ENCODE results near the gene LIPK.
"Not testable (repeated sequence)": the region's sequence is repeated elsewhere in the genome, so short reads cannot be mapped to it uniquely, and the experiment has no call there.

LIPK gene, protein sequence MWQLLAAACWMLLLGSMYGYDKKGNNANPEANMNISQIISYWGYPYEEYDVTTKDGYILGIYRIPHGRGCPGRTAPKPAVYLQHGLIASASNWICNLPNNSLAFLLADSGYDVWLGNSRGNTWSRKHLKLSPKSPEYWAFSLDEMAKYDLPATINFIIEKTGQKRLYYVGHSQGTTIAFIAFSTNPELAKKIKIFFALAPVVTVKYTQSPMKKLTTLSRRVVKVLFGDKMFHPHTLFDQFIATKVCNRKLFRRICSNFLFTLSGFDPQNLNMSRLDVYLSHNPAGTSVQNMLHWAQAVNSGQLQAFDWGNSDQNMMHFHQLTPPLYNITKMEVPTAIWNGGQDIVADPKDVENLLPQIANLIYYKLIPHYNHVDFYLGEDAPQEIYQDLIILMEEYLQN

DNA sequence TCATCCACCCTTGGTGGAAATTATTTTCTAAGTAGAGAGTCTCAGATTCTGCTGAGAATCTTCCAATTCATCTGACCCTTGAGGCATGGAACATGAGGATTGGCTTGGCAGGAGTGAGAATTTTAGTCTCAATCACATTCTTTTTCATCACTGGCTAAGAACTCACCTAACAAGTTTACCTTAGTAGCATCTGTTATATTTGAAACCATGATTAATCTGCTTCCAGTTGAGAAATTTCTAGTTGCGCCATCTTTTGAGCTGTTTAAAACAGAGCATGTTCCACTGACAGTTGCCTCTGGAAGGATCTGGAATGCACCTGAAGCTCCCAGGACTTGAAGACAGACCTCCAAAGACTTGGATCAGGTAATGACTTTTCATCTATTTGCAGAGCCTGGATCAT, at the start of gene LIPK:
Gene LIPK, plus strand, starts transcription at position 292 of the 400 bp plus-strand sequence. CDS start 18,295 bp downstream, outside the sequence.
- TF ChIP-seq, protein P1, sequence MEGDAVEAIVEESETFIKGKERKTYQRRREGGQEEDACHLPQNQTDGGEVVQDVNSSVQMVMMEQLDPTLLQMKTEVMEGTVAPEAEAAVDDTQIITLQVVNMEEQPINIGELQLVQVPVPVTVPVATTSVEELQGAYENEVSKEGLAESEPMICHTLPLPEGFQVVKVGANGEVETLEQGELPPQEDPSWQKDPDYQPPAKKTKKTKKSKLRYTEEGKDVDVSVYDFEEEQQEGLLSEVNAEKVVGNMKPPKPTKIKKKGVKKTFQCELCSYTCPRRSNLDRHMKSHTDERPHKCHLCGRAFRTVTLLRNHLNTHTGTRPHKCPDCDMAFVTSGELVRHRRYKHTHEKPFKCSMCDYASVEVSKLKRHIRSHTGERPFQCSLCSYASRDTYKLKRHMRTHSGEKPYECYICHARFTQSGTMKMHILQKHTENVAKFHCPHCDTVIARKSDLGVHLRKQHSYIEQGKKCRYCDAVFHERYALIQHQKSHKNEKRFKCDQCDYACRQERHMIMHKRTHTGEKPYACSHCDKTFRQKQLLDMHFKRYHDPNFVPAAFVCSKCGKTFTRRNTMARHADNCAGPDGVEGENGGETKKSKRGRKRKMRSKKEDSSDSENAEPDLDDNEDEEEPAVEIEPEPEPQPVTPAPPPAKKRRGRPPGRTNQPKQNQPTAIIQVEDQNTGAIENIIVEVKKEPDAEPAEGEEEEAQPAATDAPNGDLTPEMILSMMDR (IDR thresholded peaks at IDR 0.05; ENCODE audit: insufficient read depth, low read depth, low read length, missing control alignments): no peak
- no peak for DNase-seq (ENCODE audit: low read depth)
- H3K4me3 ChIP-seq (ENCODE audit: low read depth, low read length): no peak within 1 kb of the TSS

DNA sequence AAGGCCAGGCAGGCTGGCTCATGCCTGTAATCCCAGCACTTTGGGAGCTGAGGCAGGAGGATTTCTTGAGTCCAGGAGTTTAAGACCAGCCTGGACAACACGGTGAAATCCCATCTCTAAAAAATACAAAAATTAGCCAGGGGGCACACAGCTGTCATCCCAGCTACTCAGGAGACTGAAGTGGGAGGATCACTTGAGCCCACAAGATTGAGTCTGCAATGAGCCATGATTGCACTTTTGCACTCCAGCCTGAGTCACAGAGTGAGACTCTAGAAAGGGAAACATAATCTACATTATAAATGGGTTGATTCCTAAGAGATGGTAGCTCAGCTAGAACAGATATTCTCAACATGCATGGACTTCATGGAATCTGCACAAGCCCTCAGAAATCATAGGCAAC, 48.1 kb upstream of the LIPK start:
- DNase-seq (ENCODE audit: low read depth): no peak
- H3K4me3 ChIP-seq (ENCODE audit: low read depth, low read length): no peak overlapping the region
- TF ChIP-seq, protein P1 (IDR thresholded peaks at IDR 0.05; ENCODE audit: insufficient read depth, low read depth, low read length, missing control alignments): no peak

DNA sequence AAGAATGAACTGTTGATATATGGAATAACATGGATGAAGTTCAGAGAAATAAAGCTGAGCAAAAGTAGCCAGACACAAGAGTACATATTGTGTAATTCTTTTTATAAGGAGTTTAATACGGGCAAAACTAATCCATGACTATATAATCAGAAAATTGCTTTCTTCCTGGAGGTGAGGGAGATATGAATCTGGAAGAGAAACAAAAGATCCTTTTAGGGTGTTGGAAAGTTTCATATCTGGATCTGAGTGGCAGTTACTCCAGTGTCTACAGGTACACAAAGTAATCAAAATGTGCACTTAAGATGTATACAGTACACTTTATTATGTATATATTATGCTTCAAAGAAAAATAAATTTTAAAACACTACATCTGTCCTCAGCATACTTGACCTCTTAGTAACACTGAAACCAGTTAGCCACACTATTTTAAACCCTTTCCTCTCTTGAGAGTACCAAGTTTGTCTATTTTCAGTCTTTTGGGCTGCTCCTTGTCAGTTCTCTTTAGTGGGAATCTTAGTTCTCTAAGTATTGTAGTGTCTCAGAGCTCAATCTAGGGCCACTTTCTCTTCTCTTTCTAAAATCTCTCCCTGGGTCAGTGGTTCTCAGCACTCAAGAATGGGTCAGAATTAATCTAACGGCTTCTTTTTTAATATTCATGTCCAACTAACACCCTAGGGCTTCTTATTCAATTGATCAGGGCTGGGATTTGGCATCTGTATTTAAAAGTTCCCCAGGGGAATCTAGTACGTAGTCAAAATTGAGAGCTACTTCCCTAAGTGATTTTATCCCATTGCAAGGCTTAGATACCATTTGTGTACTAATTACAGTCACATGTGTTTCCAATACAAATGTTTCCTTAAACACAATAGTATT, 46.1 kb upstream of the LIPK start:
- TF ChIP-seq, protein P1 (IDR thresholded peaks at IDR 0.05; ENCODE audit: insufficient read depth, low read depth, low read length, missing control alignments): no peak
- H3K4me3 ChIP-seq (ENCODE audit: low read depth, low read length): no peak overlapping the region
- DNase-seq (ENCODE audit: low read depth): no peak

DNA sequence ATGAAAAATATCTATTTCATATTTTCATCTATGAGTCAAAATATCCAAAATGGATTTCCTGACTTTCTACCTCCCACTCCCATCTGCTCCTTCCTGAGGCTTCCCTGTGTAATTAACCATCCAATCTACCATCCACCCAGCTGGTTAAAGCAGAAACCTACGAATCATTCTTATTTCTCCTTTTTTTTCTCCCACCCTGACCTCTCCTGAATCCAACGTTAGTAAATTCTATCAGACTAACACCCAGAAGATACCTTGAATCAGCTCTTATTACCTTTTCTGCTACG, 45.5 kb upstream of the LIPK start:
- no peak for DNase-seq (ENCODE audit: low read depth)
- TF ChIP-seq, protein P1 (IDR thresholded peaks at IDR 0.05; ENCODE audit: insufficient read depth, low read depth, low read length, missing control alignments): no peak
- no peak overlapping the region for H3K4me3 ChIP-seq (ENCODE audit: low read depth, low read length)

DNA sequence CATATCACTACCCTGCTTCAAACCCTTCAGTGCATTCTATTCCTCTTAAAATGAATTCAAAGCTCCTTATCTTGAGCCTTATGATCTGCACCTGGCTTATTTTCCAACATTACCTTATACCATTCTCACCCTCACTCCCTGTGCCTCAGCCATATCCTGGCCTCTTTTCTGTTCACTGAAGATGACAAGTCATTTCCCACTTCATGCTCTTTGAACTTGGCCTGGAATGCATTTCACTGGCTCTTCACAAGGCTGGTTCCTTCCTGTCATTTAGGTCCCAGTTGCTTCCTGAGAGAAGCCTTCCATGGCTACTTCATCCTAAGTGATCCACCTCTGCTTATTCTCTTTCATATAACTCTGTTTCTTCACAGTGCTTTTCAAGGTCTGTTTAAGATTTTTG, 45.0 kb upstream of the LIPK start:
- no peak for DNase-seq (ENCODE audit: low read depth)
- no peak overlapping the region for H3K4me3 ChIP-seq (ENCODE audit: low read depth, low read length)
- TF ChIP-seq, protein P1 (IDR thresholded peaks at IDR 0.05; ENCODE audit: insufficient read depth, low read depth, low read length, missing control alignments): no peak

DNA sequence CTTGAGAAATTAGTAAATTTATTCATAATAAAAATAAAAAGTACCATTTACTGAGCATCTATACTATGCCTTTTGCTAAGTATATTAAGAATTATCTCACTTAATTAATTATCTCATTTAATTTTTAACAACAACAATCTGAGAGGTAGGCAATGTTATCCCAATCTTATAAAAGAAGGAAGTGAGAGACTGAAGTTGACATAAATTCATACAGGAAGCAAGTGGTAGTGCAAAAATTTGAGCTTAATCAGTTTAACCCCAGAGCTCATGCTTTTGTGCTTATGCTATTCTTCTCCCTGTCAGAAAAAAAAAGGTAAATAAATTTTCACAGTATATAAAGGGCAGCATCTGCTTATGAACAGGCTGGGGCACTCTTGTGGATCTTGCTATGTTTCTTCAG, 44.5 kb upstream of the LIPK start:
- no peak for DNase-seq (ENCODE audit: low read depth)
- H3K4me3 ChIP-seq (ENCODE audit: low read depth, low read length): no peak overlapping the region
- TF ChIP-seq, protein P1 (IDR thresholded peaks at IDR 0.05; ENCODE audit: insufficient read depth, low read depth, low read length, missing control alignments): no peak

DNA sequence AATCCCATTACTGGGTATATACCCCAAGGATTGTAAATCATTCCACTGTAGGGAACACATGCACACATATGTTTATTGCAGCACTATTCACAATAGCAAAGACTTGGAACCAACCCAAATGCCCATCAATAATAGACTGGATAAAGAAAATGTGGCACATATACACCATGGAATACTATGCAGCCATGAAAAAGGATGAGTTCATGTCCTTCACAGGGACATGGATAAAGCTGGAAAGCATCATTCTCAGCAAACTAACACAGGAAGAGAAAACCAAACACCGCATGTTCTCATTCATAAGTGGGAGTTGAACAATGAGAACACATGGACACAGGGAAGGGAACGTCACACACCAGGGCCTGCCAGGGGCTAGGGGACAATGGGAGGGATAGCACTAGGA, 42.9 kb upstream of the LIPK start:
- DNase-seq (ENCODE audit: low read depth); H3K4me3 ChIP-seq (ENCODE audit: low read depth, low read length): not testable (repeated sequence)

Data from GM12865 (cell line).